HEK293 (cell line): ENCODE measurements around the gene RPL10A.

Experiments
- CTCF ChIA-PET: fragments of 350-600 bp; formaldehyde crosslinking; extraction: SDS; loops from one replicate; lab custom pipeline; 2021; ENCODE audit warnings: antibody characterized with exemption; lab: Yijun Ruan, JAX
- POLR2A ChIA-PET: fragments of 300-600 bp; formaldehyde crosslinking; extraction: SDS; loops from one replicate; lab custom pipeline; 2020; ENCODE audit warnings: antibody characterized with exemption, inconsistent platforms; lab: Yijun Ruan, JAX
- H3K27ac ChIP-seq: fragments of 200-500 bp; sonication (Bioruptor generic); 2 replicates; pipeline ENCODE4 v1.5.1; 2014; ENCODE audit warnings: low read depth, low read length, control low read depth, inconsistent platforms; ENCODE audit errors: extremely low read depth
- H3K36me3 ChIP-seq, 2 experiments: fragments of 200-500 bp in 1 of 2; sonication (Bioruptor generic) in 1 of 2; 1 replicate in 1 of 2; 2 replicates in 1 of 2; pipeline ENCODE4 v1.5.1; 2014 to 2017; ENCODE audit warnings: inconsistent platforms in 2 of 2, low read length in 2 of 2; ENCODE audit not compliant: control insufficient read depth in 2 of 2, insufficient read depth in 1 of 2
- H3K4me1 ChIP-seq: fragments of 200-500 bp; sonication (Bioruptor generic); 2 replicates; pipeline ENCODE4 v1.5.1; 2014; ENCODE audit warnings: mild to moderate bottlenecking, low read length, inconsistent platforms; ENCODE audit not compliant: control insufficient read depth, insufficient read depth
- H3K4me3 ChIP-seq: 2 replicates; pipeline ENCODE4 v1.5.1; 2011; ENCODE audit warnings: low read depth, mild to moderate bottlenecking, control low read depth, low read length, moderate library complexity
- H3K9me3 ChIP-seq: fragments of 200-500 bp; sonication (Bioruptor generic); 2 replicates; pipeline ENCODE4 v1.5.1; 2014; ENCODE audit warnings: low read depth, low read length, inconsistent platforms; ENCODE audit not compliant: control insufficient read depth, insufficient read depth
- EGR2 ChIP-seq: fragments of 450-650 bp; formaldehyde crosslinking; IDR thresholded peaks from 2 replicates; pipeline ENCODE4 v1.5.1; 2016; ENCODE audit warnings: low read depth, missing biosample characterization, missing genetic modification characterization
- KLF7 ChIP-seq: fragments of 450-650 bp; formaldehyde crosslinking; IDR thresholded peaks from 2 replicates; pipeline ENCODE4 v1.5.1; 2016; ENCODE audit warnings: missing biosample characterization, missing genetic modification characterization, borderline replicate concordance
- ZBTB21 ChIP-seq: fragments of 450-650 bp; formaldehyde crosslinking; IDR thresholded peaks from 2 replicates; pipeline ENCODE4 v1.5.1; 2017; ENCODE audit warnings: missing biosample characterization, missing genetic modification characterization
- ZBTB8A ChIP-seq: fragments of 450-650 bp; formaldehyde crosslinking; IDR thresholded peaks from 2 replicates; pipeline ENCODE4 v1.5.1; 2016; ENCODE audit warnings: missing biosample characterization, missing genetic modification characterization
- ZFHX2 ChIP-seq: fragments of 450-650 bp; formaldehyde crosslinking; conservative IDR thresholded peaks from 2 replicates; pipeline ENCODE4 v1.5.1; 2016; ENCODE audit warnings: missing biosample characterization, missing genetic modification characterization
- ZNF202 ChIP-seq: fragments of 450-650 bp; formaldehyde crosslinking; IDR thresholded peaks from 2 replicates; pipeline ENCODE4 v1.5.1; 2016; ENCODE audit warnings: missing biosample characterization, missing genetic modification characterization, borderline replicate concordance
- ZNF266 ChIP-seq: fragments of 450-650 bp; formaldehyde crosslinking; IDR thresholded peaks from 2 replicates; pipeline ENCODE4 v1.5.1; 2016; ENCODE audit warnings: missing biosample characterization, missing genetic modification characterization, low read depth
- ZNF398 ChIP-seq: fragments of 450-650 bp; formaldehyde crosslinking; IDR thresholded peaks from 2 replicates; pipeline ENCODE4 v1.5.1; 2017; ENCODE audit warnings: missing biosample characterization, missing genetic modification characterization
- ZNF530 ChIP-seq: fragments of 450-650 bp; formaldehyde crosslinking; IDR thresholded peaks from 2 replicates; pipeline ENCODE4 v1.5.1; 2016; ENCODE audit warnings: low read depth, missing biosample characterization, missing genetic modification characterization
- ZNF600 ChIP-seq: fragments of 450-650 bp; formaldehyde crosslinking; IDR thresholded peaks from 2 replicates; pipeline ENCODE4 v1.5.1; 2016; ENCODE audit warnings: missing biosample characterization, missing genetic modification characterization
- ZNF610 ChIP-seq: fragments of 450-650 bp; formaldehyde crosslinking; IDR thresholded peaks from 2 replicates; pipeline ENCODE4 v1.5.1; 2016; ENCODE audit warnings: missing biosample characterization, missing genetic modification characterization, borderline replicate concordance
- ZNF623 ChIP-seq: fragments of 450-650 bp; formaldehyde crosslinking; IDR thresholded peaks from 2 replicates; pipeline ENCODE4 v1.5.1; 2016; ENCODE audit warnings: missing biosample characterization, missing genetic modification characterization
- ZNF626 ChIP-seq: fragments of 450-650 bp; sonication (Bioruptor Pico); formaldehyde crosslinking; IDR thresholded peaks from 2 replicates; pipeline ENCODE4 v1.5.1; 2018; ENCODE audit warnings: missing biosample characterization, missing genetic modification characterization, inconsistent platforms
- ZNF629 ChIP-seq: fragments of 450-650 bp; formaldehyde crosslinking; IDR thresholded peaks from 2 replicates; pipeline ENCODE4 v1.5.1; 2017; ENCODE audit warnings: missing biosample characterization, missing genetic modification characterization
- TF ChIP-seq, protein P1 (sequence below): fragments of 450-650 bp; formaldehyde crosslinking; IDR thresholded peaks from 2 replicates; pipeline ENCODE4 v1.5.1; 2016; ENCODE audit warnings: missing biosample characterization, missing genetic modification characterization
- TF ChIP-seq, protein P2 (sequence below): fragments of 450-650 bp; formaldehyde crosslinking; IDR thresholded peaks from 2 replicates; pipeline ENCODE4 v1.5.1; 2016; ENCODE audit warnings: missing biosample characterization, missing genetic modification characterization
- TF ChIP-seq, protein P3 (sequence below): fragments of 450-650 bp; formaldehyde crosslinking; IDR thresholded peaks from 2 replicates; pipeline ENCODE4 v1.5.1; 2016; ENCODE audit warnings: missing biosample characterization, missing genetic modification characterization
- TF ChIP-seq, protein P4 (sequence below): fragments of 450-650 bp; IDR thresholded peaks from 2 replicates; pipeline ENCODE4 v1.5.1; 2018; ENCODE audit warnings: missing biosample characterization, mild to moderate bottlenecking, missing genetic modification characterization

RPL10A gene

DNA sequence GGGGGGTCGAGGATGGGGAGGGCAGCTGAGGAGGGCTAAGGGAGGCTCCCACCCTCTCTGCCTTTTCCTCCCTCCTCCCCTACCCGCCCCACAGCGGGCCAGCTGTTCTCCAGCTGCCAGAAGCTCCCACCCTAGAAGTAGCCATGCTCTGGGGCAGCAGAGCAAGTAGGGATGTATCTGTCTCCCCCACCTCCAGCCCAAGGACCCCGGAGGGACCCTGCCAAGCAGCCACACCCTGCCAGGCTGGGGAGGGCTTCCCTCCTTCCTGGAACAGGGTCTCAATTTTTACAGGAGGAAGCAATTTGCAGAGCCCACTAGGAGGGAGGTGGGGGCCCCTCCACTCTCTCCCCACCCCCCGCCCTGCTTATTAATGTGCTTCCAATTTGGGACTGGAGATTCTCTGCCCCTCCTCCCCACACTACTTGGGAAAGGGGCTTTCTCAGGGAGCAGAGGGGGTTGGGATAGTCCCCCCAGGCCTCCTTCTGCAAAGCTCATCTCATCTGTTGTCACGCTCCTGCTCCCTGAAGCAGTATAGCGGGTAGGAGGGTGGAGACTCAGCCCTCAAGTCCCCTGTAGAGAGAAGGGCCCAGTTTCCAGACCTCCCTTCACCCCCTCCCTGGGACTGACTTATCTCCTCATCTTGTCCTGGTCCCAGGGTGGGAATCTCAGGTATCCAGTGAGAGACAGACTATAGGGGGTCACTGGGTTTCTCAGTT is 24.2 kb downstream of the RPL10A start (continued):
- TF ChIP-seq ZNF629: no peak
- TF ChIP-seq, all 188 proteins: peak for 10

DNA sequence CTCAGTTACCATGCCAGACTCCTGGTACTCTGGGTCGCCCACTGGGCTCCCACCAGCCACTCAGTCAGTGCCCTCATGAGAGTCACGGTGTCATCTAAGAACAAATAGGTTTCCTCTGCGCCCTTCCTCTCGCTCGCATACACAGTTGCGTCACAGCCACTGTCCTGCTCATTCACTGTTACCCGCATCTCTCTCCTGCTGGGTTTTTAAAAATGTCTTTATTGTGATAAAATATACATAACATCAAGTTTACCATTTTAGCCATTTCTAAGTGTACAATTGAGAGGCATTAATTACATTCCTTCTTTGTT is 24.7 kb downstream of the RPL10A start:
- peaks cover 0 to 4% of the 10 kb centered on the region in 2 experiments; a peak in 1 of 3 replicates for H3K36me3 ChIP-seq
- ChIA-PET POLR2A (no interaction called here), CTCF (interaction anchor here (0.7 kb wide), 1 partner anchor 138 kb away, joined by 3 read pairs; no protein-coding TSS in a partner anchor)
- TF ChIP-seq, protein P1, sequence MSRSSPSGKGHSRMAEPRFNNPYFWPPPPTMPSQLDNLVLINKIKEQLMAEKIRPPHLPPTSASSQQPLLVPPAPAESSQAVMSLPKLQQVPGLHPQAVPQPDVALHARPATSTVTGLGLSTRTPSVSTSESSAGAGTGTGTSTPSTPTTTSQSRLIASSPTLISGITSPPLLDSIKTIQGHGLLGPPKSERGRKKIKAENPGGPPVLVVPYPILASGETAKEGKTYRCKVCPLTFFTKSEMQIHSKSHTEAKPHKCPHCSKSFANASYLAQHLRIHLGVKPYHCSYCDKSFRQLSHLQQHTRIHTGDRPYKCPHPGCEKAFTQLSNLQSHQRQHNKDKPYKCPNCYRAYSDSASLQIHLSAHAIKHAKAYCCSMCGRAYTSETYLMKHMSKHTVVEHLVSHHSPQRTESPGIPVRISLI (tag by site-specific recombination): no peak
- TF ChIP-seq ZBTB8A (tag by site-specific recombination): 0 out of 2 replicates have a peak, but pooled peaks have one; percentile 5
- TF ChIP-seq ZNF398 (tag by site-specific recombination): no peak
- TF ChIP-seq ZNF202 (tag by site-specific recombination): no peak
- TF ChIP-seq, protein P2, sequence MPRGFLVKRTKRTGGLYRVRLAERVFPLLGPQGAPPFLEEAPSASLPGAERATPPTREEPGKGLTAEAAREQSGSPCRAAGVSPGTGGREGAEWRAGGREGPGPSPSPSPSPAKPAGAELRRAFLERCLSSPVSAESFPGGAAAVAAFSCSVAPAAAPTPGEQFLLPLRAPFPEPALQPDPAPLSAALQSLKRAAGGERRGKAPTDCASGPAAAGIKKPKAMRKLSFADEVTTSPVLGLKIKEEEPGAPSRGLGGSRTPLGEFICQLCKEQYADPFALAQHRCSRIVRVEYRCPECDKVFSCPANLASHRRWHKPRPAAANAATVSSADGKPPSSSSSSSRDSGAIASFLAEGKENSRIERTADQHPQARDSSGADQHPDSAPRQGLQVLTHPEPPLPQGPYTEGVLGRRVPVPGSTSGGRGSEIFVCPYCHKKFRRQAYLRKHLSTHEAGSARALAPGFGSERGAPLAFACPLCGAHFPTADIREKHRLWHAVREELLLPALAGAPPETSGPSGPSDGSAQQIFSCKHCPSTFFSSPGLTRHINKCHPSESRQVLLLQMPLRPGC (tag by site-specific recombination): no peak
- no peak overlapping the region for H3K4me3 ChIP-seq
- no peaks in the 10 kb centered on the region for H3K9me3 ChIP-seq
- no peak overlapping the region for H3K27ac ChIP-seq
- peaks cover 21% of the 10 kb centered on the region for H3K4me1 ChIP-seq

- ChIA-PET POLR2A (no interaction called here), CTCF (no interaction called here)
- no peak overlapping the region for H3K27ac ChIP-seq
- H3K4me3 ChIP-seq: no peak overlapping the region
- H3K36me3 ChIP-seq: peaks cover 0 to 4% of the 10 kb centered on the region in 2 experiments; a peak in 1 of 3 replicates
- peaks cover 18% of the 10 kb centered on the region for H3K4me1 ChIP-seq
- TF ChIP-seq KLF7 (tag by site-specific recombination) (no peak), ZNF623 (tag by site-specific recombination) (no peak), ZNF610 (tag by site-specific recombination) (no peak), ZBTB21 (tag by site-specific recombination) (no peak), ZNF600 (tag by site-specific recombination) (0 out of 2 replicates have a peak, but pooled peaks have one; percentile 50), ZFHX2 (tag by site-specific recombination) (peak; percentile 95), ZNF266 (tag by site-specific recombination) (no peak), ZNF626 (tag by site-specific recombination) (no peak), ZNF530 (tag by site-specific recombination) (no peak), EGR2 (tag by site-specific recombination) (peak; percentile 90)
- TF ChIP-seq, protein P3, sequence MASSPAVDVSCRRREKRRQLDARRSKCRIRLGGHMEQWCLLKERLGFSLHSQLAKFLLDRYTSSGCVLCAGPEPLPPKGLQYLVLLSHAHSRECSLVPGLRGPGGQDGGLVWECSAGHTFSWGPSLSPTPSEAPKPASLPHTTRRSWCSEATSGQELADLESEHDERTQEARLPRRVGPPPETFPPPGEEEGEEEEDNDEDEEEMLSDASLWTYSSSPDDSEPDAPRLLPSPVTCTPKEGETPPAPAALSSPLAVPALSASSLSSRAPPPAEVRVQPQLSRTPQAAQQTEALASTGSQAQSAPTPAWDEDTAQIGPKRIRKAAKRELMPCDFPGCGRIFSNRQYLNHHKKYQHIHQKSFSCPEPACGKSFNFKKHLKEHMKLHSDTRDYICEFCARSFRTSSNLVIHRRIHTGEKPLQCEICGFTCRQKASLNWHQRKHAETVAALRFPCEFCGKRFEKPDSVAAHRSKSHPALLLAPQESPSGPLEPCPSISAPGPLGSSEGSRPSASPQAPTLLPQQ (tag by site-specific recombination): 0 out of 2 replicates have a peak, but pooled peaks have one; percentile 17
- TF ChIP-seq, protein P4, sequence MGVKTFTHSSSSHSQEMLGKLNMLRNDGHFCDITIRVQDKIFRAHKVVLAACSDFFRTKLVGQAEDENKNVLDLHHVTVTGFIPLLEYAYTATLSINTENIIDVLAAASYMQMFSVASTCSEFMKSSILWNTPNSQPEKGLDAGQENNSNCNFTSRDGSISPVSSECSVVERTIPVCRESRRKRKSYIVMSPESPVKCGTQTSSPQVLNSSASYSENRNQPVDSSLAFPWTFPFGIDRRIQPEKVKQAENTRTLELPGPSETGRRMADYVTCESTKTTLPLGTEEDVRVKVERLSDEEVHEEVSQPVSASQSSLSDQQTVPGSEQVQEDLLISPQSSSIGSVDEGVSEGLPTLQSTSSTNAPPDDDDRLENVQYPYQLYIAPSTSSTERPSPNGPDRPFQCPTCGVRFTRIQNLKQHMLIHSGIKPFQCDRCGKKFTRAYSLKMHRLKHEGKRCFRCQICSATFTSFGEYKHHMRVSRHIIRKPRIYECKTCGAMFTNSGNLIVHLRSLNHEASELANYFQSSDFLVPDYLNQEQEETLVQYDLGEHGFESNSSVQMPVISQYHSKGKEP (tag by site-specific recombination): no peak
- TF ChIP-seq, all 188 proteins: peak for 4
- no peaks in the 10 kb centered on the region for H3K9me3 ChIP-seq
Observed at GRCh38 chr6:35493307-35493983, 25.2 kb downstream of the RPL10A start.
